ENCODE data around the gene CDV3. TPM values are rescaled to one million over a fixed set of nuclear protein-coding genes. Genes with fewer than 3 reads are reported as not detected.
"Not testable (repeated sequence)": the region's sequence is repeated elsewhere in the genome, so short reads cannot be mapped to it uniquely, and the experiment has no call there.

The CDV3 gene
- total RNA-seq, 1 experiment from 2014 or later = 161 TPM

- BruUV-seq (replicated peaks) = no TSS peak
- no peaks in the 10 kb centered on the region for H3K27me3 ChIP-seq (replicated peaks; ENCODE audit: insufficient read depth, low read depth, low read length, poor library complexity)
- H3K27ac ChIP-seq (ENCODE audit: low read depth, low read length, poor library complexity, severe bottlenecking) = no peak overlapping the region
- H3K4me3 ChIP-seq (ENCODE audit: low read depth, low read length, poor library complexity, severe bottlenecking) = no peak overlapping the region
- TF ChIP-seq CTCF (conservative IDR thresholded peaks at IDR 0.05; ENCODE audit: low read depth, low read length) (no peak), EZH2 (IDR thresholded peaks at IDR 0.05; ENCODE audit: borderline replicate concordance, low read depth, low read length, poor library complexity, severe bottlenecking) (no peak)
- peak; percentile 18 for DNase-seq (ENCODE audit: low spot score)
- H3K36me3 ChIP-seq (ENCODE audit: insufficient read depth, low read length, poor library complexity, severe bottlenecking) = no peaks in the 10 kb centered on the region
- POLR2A ChIA-PET (ENCODE audit: low non-redundant PET) = interaction anchor here (0.7 kb wide), 1 partner anchor 41 kb away, joined by 3 read pairs; no protein-coding TSS in a partner anchor
- no peaks in the 10 kb centered on the region for H3K9me3 ChIP-seq (ENCODE audit: low read depth, low read length, poor library complexity, severe bottlenecking)
- intact Hi-C loops (cut with micrococcal nuclease; ENCODE audit: unreplicated experiment) = no loop called here
- H3K4me1 ChIP-seq (ENCODE audit: insufficient read depth, low read length, poor library complexity, severe bottlenecking) = no peaks in the 10 kb centered on the region
- CTCF ChIA-PET = no interaction called here
Measured at GRCh38 chr3:133540896-133541674, 32.4 kb upstream of the CDV3 start.

GRCh38 chr3:133542871-133543270 is 30.6 kb upstream of the CDV3 start:
- TF ChIP-seq EZH2 (IDR thresholded peaks at IDR 0.05; ENCODE audit: borderline replicate concordance, low read depth, low read length, poor library complexity, severe bottlenecking) (no peak), CTCF (conservative IDR thresholded peaks at IDR 0.05; ENCODE audit: low read depth, low read length) (no peak)
- ChIA-PET CTCF (no interaction called here), POLR2A (ENCODE audit: low non-redundant PET) (no interaction called here)
- H3K27me3 ChIP-seq (replicated peaks; ENCODE audit: insufficient read depth, low read depth, low read length, poor library complexity) = no peaks in the 10 kb centered on the region
- no peaks in the 10 kb centered on the region for H3K4me1 ChIP-seq (ENCODE audit: insufficient read depth, low read length, poor library complexity, severe bottlenecking)
- H3K27ac ChIP-seq (ENCODE audit: low read depth, low read length, poor library complexity, severe bottlenecking) = no peak overlapping the region
- H3K9me3 ChIP-seq (ENCODE audit: low read depth, low read length, poor library complexity, severe bottlenecking) = no peaks in the 10 kb centered on the region
- BruUV-seq (replicated peaks) = no TSS peak
- intact Hi-C loops (cut with micrococcal nuclease; ENCODE audit: unreplicated experiment) = no loop called here
- H3K36me3 ChIP-seq (ENCODE audit: insufficient read depth, low read length, poor library complexity, severe bottlenecking) = no peaks in the 10 kb centered on the region
- no peak for DNase-seq (ENCODE audit: low spot score)
- H3K4me3 ChIP-seq (ENCODE audit: low read depth, low read length, poor library complexity, severe bottlenecking) = no peak overlapping the region

GRCh38 chr3:133544983-133545382 is 28.5 kb upstream of the CDV3 start:
- BruUV-seq (replicated peaks); H3K4me3 ChIP-seq (ENCODE audit: low read depth, low read length, poor library complexity, severe bottlenecking); H3K27me3 ChIP-seq (replicated peaks; ENCODE audit: insufficient read depth, low read depth, low read length, poor library complexity); CTCF ChIA-PET; intact Hi-C loops (cut with micrococcal nuclease; ENCODE audit: unreplicated experiment); DNase-seq (ENCODE audit: low spot score); H3K4me1 ChIP-seq (ENCODE audit: insufficient read depth, low read length, poor library complexity, severe bottlenecking); POLR2A ChIA-PET (ENCODE audit: low non-redundant PET); H3K36me3 ChIP-seq (ENCODE audit: insufficient read depth, low read length, poor library complexity, severe bottlenecking); H3K9me3 ChIP-seq (ENCODE audit: low read depth, low read length, poor library complexity, severe bottlenecking); H3K27ac ChIP-seq (ENCODE audit: low read depth, low read length, poor library complexity, severe bottlenecking): not testable (repeated sequence)

Measured in A673 (cell line).